Caco-2 (cell line): ENCODE results near the gene DDOST. TPM values are rescaled to one million over a fixed set of nuclear protein-coding genes. Genes with fewer than 3 reads are reported as not detected.

Experiments
- BruUV-seq: library from RNA; stranded (reverse); fragments of 400-500 nt; replicated peaks from 2 replicates; lab custom pipeline; 2021; lab: Mats Ljungman, UMichigan
- CTCF ChIA-PET: fragments of 300-600 bp; sonication (Branson Sonifier 250); formaldehyde crosslinking; loops from one replicate; lab custom pipeline; 2022; ENCODE audit warnings: antibody characterized with exemption; lab: Charles Lee
- POLR2A ChIA-PET: fragments of 300-600 bp; sonication (Branson Sonifier 250); formaldehyde crosslinking; loops from one replicate; lab custom pipeline; 2022; ENCODE audit warnings: antibody characterized with exemption; lab: Charles Lee
- DNase-seq, 2 experiments: peaks; one replicate each; pipeline versions ENCODE4 v3.0.0 to v3.0.0-alpha.2; 2020 to 2022
- H3K27me3 ChIP-seq: replicated peaks from 2 replicates; pipeline ENCODE4 v1.6.0; 2011; ENCODE audit warnings: low read length; ENCODE audit not compliant: control insufficient read depth, insufficient read depth
- H3K36me3 ChIP-seq: 2 replicates; pipeline ENCODE4 v1.5.1; 2011; ENCODE audit warnings: low read length; ENCODE audit not compliant: control insufficient read depth, insufficient read depth
- H3K4me1 ChIP-seq: fragments of 250-450 bp; sonication (Bioruptor Pico); 2 replicates; pipeline ENCODE4 v1.5.1; 2020; ENCODE audit warnings: mild to moderate bottlenecking
- H3K4me3 ChIP-seq: 2 replicates; pipeline ENCODE4 v1.5.1; 2011; ENCODE audit warnings: low read depth, mild to moderate bottlenecking, control low read depth, low read length
- H3K9me3 ChIP-seq: fragments of 250-450 bp; sonication (Bioruptor Pico); 2 replicates; pipeline ENCODE4 v1.5.1; 2020; ENCODE audit warnings: mild to moderate bottlenecking, moderate library complexity
- H3K27ac Mint-ChIP-seq: one replicate; pipeline ENCODE4 v1.8.0; 2022; ENCODE audit warnings: mixed read lengths; ENCODE audit not compliant: unreplicated experiment
- H3K27me3 Mint-ChIP-seq: one replicate; pipeline ENCODE4 v1.8.0; 2022; ENCODE audit warnings: mixed read lengths; ENCODE audit not compliant: insufficient read depth, unreplicated experiment
- H3K36me3 Mint-ChIP-seq: one replicate; pipeline ENCODE4 v1.8.0; 2022; ENCODE audit warnings: mild to moderate bottlenecking, mixed read lengths; ENCODE audit not compliant: insufficient read depth, unreplicated experiment
- H3K4me1 Mint-ChIP-seq: one replicate; pipeline ENCODE4 v1.8.0; 2022; ENCODE audit warnings: low read depth, mixed read lengths; ENCODE audit not compliant: unreplicated experiment
- H3K4me3 Mint-ChIP-seq: one replicate; pipeline ENCODE4 v1.8.0; 2022; ENCODE audit warnings: mild to moderate bottlenecking, moderate library complexity, mixed read lengths; ENCODE audit not compliant: unreplicated experiment
- H3K9me3 Mint-ChIP-seq: one replicate; pipeline ENCODE4 v1.8.0; 2022; ENCODE audit warnings: mixed read lengths; ENCODE audit not compliant: unreplicated experiment
- intact Hi-C: fragments of 100-400 bp; cut with micrococcal nuclease; formaldehyde crosslinking; loops from one replicate; pipeline ENCODE4 v1.10.0; 2022; ENCODE audit not compliant: unreplicated experiment
- total RNA-seq: library from RNA; stranded (reverse); gene quantifications from 2 replicates; pipeline ENCODE4 v1.2.3, GENCODE V29; 2022
- TF ChIP-seq, protein P1 (sequence below), 2 experiments: fragments of 200-600 bp in 1 of 2; IDR thresholded peaks; 1 replicate in 1 of 2; 2 replicates in 1 of 2; pipeline versions ENCODE4 v1.5.1 to v1.8.0; 2011 to 2022; ENCODE audit warnings: antibody characterized with exemption in 1 of 2, control low read depth in 1 of 2, inconsistent platforms in 1 of 2, low read depth in 1 of 2, low read length in 1 of 2, mild to moderate bottlenecking in 1 of 2, moderate library complexity in 1 of 2; ENCODE audit not compliant: insufficient read depth in 1 of 2, severe bottlenecking in 1 of 2, unreplicated experiment in 1 of 2

Gene DDOST
- total RNA-seq, 1 experiment from 2014 or later: 339 TPM

DNA sequence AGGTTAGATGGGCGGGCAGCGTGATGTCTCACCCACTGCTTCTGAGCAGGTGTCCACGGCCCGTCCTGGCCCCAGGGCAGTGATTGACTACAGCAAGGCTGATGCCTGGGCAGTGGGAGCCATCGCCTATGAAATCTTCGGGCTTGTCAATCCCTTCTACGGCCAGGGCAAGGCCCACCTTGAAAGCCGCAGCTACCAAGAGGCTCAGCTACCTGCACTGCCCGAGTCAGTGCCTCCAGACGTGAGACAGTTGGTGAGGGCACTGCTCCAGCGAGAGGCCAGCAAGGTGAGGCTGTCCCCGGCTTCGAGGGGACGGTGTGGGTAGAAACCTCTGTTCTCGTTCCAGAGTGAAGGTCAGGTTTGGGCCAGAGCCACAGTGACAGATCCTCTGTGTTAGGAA, 12.2 kb downstream of the DDOST start:
- intact Hi-C loops: no loop called here
- no peaks in the 10 kb centered on the region for H3K4me1 Mint-ChIP-seq
- H3K9me3 Mint-ChIP-seq: no peaks in the 10 kb centered on the region
- no peak overlapping the region for H3K4me3 Mint-ChIP-seq
- POLR2A ChIA-PET: no interaction called here
- TF ChIP-seq, protein P1, sequence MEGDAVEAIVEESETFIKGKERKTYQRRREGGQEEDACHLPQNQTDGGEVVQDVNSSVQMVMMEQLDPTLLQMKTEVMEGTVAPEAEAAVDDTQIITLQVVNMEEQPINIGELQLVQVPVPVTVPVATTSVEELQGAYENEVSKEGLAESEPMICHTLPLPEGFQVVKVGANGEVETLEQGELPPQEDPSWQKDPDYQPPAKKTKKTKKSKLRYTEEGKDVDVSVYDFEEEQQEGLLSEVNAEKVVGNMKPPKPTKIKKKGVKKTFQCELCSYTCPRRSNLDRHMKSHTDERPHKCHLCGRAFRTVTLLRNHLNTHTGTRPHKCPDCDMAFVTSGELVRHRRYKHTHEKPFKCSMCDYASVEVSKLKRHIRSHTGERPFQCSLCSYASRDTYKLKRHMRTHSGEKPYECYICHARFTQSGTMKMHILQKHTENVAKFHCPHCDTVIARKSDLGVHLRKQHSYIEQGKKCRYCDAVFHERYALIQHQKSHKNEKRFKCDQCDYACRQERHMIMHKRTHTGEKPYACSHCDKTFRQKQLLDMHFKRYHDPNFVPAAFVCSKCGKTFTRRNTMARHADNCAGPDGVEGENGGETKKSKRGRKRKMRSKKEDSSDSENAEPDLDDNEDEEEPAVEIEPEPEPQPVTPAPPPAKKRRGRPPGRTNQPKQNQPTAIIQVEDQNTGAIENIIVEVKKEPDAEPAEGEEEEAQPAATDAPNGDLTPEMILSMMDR (IDR thresholded peaks at IDR 0.05; ENCODE audit: insufficient read depth in 1 of 2, low read depth in 1 of 2, low read length in 1 of 2, severe bottlenecking in 1 of 2, unreplicated experiment in 1 of 2): no peak
- H3K27me3 Mint-ChIP-seq: no peaks in the 10 kb centered on the region
- CTCF ChIA-PET: no interaction called here
- DNase-seq: no peak
- H3K27me3 ChIP-seq: no peaks in the 10 kb centered on the region
- no TSS peak for BruUV-seq
- peaks cover 37% of the 10 kb centered on the region for H3K36me3 Mint-ChIP-seq
- H3K36me3 ChIP-seq: no peaks in the 10 kb centered on the region; the same call in 1 of the 2 replicates
- no peaks in the 10 kb centered on the region for H3K4me1 ChIP-seq
- no peak overlapping the region for H3K27ac Mint-ChIP-seq
- no peaks in the 10 kb centered on the region for H3K9me3 ChIP-seq
- no peak overlapping the region for H3K4me3 ChIP-seq

DNA sequence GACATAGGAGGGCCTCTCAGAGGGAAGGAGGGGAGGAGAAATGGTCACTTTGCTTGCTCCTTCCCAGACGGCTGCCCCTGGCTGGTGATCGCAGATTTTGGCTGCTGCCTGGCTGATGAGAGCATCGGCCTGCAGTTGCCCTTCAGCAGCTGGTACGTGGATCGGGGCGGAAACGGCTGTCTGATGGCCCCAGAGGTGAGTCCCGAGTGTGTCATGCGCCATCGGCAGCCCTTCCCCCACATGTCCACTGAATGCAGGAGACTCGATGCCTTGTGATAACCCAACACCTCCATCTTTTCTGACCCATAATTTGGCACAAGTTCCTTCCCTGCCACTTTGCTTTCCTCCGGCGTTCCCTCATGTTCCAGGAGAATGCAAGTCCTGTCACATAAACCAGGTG, 12.7 kb downstream of the DDOST start:
- Mint-ChIP-seq H3K4me1 (no peaks in the 10 kb centered on the region), H3K27ac (no peak overlapping the region), H3K4me3 (no peak overlapping the region), H3K9me3 (no peaks in the 10 kb centered on the region), H3K27me3 (no peaks in the 10 kb centered on the region), H3K36me3 (peaks cover 37% of the 10 kb centered on the region)
- no peak for DNase-seq
- Histone ChIP-seq H3K4me1 (no peaks in the 10 kb centered on the region), H3K27me3 (no peaks in the 10 kb centered on the region), H3K4me3 (no peak overlapping the region), H3K9me3 (no peaks in the 10 kb centered on the region), H3K36me3 (no peaks in the 10 kb centered on the region; the same call in 1 of the 2 replicates)
- intact Hi-C loops: no loop called here
- ChIA-PET CTCF (no interaction called here), POLR2A (no interaction called here)
- TF ChIP-seq, protein P1 (IDR thresholded peaks at IDR 0.05; ENCODE audit: insufficient read depth in 1 of 2, low read depth in 1 of 2, low read length in 1 of 2, severe bottlenecking in 1 of 2, unreplicated experiment in 1 of 2): no peak
- no TSS peak for BruUV-seq

DNA sequence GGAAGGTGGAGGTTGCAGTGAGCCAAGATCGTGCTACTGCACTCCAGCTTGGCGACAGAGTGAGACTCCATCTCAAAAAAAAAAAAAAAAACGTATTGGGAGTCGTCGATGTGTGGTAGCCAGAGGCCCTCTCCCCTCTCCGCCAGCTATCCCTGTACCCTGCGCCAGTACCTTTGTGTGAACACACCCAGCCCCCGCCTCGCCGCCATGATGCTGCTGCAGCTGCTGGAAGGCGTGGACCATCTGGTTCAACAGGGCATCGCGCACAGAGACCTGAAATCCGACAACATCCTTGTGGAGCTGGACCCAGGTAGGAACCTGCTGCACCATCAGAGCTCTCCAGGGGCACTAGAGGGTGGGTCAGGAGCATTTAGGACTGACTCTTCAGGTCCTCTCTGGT, 15.8 kb downstream of the DDOST start:
- Histone ChIP-seq H3K9me3 (no peaks in the 10 kb centered on the region), H3K4me1 (no peaks in the 10 kb centered on the region), H3K27me3 (no peaks in the 10 kb centered on the region), H3K4me3 (no peak overlapping the region), H3K36me3 (no peaks in the 10 kb centered on the region; the same call in 1 of the 2 replicates)
- no peak for DNase-seq
- TF ChIP-seq, protein P1 (IDR thresholded peaks at IDR 0.05; ENCODE audit: insufficient read depth in 1 of 2, low read depth in 1 of 2, low read length in 1 of 2, severe bottlenecking in 1 of 2, unreplicated experiment in 1 of 2): no peak
- BruUV-seq: no TSS peak
- Mint-ChIP-seq H3K9me3 (no peaks in the 10 kb centered on the region), H3K27me3 (no peaks in the 10 kb centered on the region), H3K4me1 (no peaks in the 10 kb centered on the region), H3K27ac (no peak overlapping the region), H3K4me3 (no peak overlapping the region), H3K36me3 (peaks cover 26% of the 10 kb centered on the region)
- intact Hi-C loops: no loop called here
- POLR2A ChIA-PET: no interaction called here
- CTCF ChIA-PET: interaction anchor here (0.6 kb wide), 1 partner anchor 149 kb away, joined by 5 read pairs; no protein-coding TSS in a partner anchor
